SKM-1 treated with dmso at 0.1 percent for 144 hours (cell line): ENCODE results near the gene TCAP.

ENCODE experiments used
- DNase-seq: peaks from one replicate; lab custom pipeline; 2025; ENCODE audit not compliant: unreplicated experiment; lab: John Stamatoyannopoulos, UW

Gene TCAP

DNA sequence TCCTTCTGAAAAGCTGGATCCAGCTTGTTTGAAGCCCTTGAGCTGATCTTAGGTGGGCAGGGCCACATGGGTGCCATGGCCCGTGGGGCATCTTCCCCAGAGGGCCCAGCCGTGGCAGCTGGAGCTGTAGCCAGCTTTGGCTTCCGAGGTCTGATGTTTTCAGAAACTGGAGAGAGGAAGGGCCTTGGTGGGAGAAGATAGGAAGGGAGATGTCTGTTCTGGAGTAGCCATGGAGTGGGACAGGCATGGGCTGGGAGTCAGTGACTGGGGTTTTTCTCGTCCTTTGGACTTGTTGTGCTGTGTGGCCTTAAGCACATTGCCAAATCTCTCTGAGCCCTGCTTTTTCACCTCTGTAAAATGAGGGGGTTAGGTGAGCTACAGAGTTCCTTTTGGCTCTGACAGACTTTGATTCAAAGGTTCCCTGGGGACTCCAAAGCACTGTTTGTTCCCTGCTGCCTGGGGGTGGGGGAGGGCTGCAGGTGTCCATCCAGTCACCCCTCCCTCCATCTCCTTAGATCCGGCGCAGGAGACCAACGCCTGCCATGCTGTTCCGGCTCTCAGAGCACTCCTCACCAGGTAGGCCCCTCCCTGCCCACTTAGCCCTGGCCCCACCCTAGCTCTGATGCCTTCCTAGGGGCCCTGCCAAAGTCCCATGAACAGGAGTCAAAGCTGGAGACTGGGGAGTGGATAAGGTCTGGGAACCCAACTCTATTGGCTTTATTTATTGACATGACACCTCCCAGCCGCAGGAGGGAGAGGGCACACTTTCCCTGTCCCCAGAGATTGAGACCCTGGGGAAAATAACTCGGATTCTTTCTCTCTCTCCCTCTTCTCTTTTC is 36.3 kb upstream of the TCAP start:
- DNase-seq: no peak

DNA sequence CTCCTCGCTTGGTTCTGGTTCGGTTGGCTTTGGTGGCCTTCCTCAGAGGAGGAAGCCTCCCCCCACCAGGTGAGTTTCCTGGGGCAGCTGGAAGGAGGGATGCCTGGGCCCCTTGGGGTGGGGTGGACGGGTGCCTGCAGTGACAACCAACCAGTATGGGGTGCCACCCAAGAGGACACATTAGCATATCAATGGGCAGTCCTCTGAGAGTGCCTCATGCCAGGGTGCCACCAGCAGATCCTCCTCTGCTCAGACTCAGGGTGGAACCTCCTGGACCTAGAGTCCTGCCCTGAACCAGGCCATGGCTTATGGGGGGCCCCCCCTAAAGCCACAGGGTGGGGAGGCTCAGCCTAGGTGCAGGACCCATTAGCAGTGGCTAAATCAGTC is 35.7 kb upstream of the TCAP start:
- no peak for DNase-seq

DNA sequence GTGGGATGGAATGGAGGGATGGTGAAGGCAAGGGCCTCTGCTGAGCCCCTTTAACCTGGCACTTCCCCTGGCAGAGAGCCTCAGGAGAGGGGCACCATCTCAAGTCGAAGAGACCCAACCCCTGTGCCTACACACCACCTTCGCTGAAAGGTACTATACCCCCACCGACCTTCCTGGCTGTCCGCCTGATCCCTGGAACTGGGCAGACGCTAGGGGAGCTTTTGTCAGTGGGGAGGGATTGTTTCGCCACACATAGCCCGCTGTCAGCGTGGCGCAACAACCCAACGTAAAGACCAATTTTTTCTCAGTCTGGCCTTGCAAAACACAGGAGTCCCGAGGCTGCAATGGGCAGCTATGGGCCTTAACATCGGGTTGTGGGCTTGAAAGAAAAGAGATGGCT is 35.3 kb upstream of the TCAP start:
- DNase-seq: peak; percentile 77

- DNase-seq: no peak
Measured at GRCh38 chr17:39631403-39631802, 33.7 kb upstream of the TCAP start.

GRCh38 chr17:39632153-39632941 is 32.8 kb upstream of the TCAP start:
- DNase-seq: no peak

DNA sequence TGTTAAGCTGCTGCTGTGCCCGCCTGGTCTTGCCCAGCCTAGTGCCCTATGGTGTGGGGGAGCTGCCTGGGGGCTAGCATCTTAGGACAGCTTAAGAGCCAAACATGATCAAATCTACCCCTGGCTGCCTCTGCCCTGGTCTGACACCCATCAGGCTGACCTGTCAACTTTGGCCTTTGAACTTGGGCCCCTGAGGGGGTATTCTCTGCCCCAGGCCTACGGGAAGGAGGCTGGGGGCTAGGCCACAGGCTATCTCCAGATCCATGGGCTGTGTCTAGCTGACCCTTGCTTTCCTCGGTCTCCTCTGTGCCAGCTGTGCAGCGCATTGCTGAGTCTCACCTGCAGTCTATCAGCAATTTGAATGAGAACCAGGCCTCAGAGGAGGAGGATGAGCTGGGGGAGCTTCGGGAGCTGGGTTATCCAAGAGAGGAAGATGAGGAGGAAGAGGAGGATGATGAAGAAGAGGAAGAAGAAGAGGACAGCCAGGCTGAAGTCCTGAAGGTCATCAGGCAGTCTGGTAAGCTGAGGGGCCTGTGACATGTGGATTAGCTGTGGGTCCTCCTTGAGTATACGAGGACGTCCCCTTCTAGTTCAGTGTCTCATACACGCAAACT is 31.5 kb upstream of the TCAP start:
- DNase-seq: no peak

GRCh38 chr17:39634384-39634871 is 30.7 kb upstream of the TCAP start:
- DNase-seq: peak; percentile 64

DNA sequence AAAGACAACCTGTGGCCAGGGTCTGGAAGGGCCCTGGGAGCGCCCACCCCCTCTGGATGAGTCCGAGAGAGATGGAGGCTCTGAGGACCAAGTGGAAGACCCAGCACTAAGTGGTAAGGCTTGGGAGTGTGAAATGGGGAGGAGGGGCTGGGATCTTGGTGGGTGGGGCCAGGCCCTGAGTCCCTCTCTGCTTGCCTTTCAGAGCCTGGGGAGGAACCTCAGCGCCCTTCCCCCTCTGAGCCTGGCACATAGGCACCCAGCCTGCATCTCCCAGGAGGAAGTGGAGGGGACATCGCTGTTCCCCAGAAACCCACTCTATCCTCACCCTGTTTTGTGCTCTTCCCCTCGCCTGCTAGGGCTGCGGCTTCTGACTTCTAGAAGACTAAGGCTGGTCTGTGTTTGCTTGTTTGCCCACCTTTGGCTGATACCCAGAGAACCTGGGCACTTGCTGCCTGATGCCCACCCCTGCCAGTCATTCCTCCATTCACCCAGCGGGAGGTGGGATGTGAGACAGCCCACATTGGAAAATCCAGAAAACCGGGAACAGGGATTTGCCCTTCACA is 29.5 kb upstream of the TCAP start:
- no peak for DNase-seq

DNA sequence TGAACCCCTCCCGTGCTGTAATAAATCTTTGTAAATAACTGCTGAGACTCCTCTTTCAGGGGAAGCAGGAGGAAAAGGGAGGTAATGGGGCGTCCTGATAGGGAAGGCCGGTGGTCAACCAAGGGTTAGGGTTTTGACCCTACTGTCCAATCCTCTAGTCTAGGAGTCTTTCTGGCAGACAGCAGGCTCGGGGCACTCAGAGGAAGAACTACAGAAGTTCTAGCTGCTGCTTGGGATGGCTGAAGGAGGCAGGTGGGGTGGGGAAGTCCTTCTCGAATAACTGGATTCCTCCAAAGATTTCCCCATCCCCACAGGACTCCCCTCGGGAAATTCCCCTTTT is 28.6 kb upstream of the TCAP start:
- DNase-seq: no peak

DNA sequence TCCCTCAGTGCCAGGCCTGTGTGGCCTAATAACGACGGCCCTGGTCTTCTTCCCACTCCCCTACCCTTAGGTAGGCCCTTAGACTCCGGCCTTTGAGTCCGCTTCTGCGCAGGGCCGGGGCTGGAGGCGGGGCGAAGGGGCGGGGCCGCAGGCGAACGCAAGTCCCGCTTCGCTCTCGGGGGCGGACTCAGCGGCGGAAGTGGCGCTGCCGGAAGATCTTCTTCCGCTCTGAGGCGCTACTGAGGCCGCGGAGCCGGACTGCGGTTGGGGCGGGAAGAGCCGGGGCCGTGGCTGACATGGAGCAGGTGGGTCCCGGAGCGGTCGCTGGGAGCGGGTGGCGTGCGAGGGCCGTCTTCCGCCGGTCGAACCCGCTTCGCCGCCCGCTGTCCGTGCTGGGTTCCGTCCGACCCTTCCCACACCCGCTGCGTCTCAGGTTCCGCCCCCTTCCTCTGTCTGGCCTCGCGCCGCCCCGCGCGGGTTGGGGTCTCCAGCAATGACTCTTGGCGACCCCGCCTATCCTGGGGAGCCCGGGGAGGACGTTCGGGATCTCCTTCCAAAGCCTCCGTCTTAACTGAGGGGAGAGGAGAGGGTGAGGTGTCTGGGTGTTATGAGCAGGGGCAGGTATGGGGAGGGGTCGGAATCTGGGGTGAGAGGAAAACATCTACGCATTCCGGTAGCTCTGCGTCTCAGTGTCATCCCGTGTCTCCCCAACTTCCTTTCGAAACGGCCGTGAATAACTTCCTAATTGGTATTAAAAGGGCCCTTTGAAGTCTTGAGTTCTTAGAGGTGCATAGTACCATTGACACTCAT is 28.0 kb upstream of the TCAP start, which contains the start of gene STARD3:
TSS of gene STARD3 (plus strand) at position 218 of the 810 bp plus-strand sequence. CDS start 16,388 bp downstream, outside the sequence.
- peak; percentile 79 for DNase-seq

DNA sequence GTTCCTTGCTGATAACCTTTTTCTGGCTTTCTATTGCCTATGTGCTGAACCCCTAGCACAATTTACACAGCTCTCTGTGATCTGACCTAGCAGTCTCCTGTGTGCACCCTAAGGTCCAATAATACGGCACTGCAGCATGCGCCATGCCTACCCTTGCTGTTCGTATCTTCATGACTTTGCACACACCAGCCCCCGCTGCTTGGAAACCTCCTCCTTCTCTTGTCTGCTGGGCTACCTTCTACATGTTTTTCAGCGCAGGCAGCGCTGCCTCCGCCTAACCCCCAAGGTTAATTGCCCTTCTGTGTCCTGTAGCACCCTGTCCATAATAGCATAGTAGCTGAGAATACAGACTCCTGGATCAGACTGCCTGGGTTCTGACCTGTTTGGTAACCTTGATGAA is 26.8 kb upstream of the TCAP start:
- no peak for DNase-seq

GRCh38 chr17:39639043-39639442 is 26.1 kb upstream of the TCAP start:
- no peak for DNase-seq

DNA sequence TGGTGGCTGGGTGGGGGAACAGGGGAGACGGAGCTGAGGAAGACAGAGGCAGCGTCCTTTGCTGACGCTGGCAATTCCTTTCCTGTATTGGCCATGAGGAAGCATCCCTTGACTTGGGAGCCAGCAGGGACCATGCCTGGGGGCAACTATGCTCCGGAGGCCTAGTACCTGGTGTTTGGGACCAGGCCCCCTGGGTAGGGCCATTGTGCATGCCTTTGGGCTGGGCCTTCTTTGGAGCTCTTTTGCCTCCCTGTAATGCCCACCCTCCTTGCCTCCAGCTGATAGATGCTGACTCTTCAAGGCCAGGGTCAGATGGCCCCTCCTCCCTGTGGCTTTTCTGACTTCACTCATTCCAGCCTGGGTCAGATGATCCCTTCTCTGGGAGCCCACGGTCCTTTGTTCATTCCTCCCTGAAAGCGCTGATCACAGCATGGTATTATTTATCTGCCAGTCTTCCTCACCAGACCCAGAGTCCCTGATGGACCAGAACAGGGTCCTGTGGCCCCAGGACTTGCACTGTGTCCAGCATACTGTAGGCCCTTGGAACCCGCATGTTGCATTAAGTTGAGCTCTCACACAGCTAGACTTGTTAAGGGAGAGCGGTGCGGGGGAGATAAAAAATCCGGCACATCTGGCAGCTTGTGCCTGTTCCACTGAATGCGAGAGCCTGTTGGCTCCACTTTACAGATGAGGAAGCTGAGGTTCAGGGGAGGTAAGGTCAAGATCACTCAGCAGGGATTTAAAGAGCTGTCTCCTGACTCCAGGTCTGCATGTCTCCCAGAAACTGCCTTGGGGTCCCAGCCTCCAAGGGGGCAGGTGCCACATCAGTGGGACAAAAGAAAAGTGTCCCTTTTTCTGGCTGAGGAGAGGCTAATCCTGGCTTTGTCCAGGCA is 25.3 kb upstream of the TCAP start:
- DNase-seq: no peak

DNA sequence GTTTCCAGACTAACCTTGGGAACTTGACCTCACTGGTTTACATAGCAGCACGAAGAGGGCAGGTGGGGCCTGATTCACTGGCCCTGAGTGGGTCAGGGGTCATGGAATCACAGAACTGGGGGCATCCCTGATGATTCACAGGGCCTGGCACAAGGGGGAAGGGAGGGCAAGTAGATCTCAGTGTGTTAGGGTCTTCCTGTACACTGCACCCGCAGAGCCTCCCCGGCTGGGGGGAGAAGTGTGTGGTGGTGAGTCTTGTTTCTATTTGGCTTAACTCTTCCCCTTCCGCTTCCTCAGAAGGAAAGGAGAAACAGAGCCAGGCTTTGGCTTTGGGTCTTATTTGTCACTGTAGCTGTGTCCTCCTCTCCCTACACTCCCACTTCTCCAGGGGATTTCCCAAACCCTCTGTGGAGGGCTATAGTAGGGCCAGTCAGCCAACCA is 24.5 kb upstream of the TCAP start:
- no peak for DNase-seq

- DNase-seq: no peak
Measured at GRCh38 chr17:39641097-39641496, 24.1 kb upstream of the TCAP start.

- no peak for DNase-seq
Measured at GRCh38 chr17:39641883-39642282, 23.3 kb upstream of the TCAP start.

GRCh38 chr17:39642291-39643074 is 22.7 kb upstream of the TCAP start:
- DNase-seq: no peak

- no peak for DNase-seq
Measured at GRCh38 chr17:39643271-39643670, 21.9 kb upstream of the TCAP start.

GRCh38 chr17:39647256-39647655 is 17.9 kb upstream of the TCAP start:
- DNase-seq: no peak
